ENCODE measurements around the gene SLC66A3.

- TF ChIP-seq CTCF (IDR thresholded peaks at IDR 0.05; ENCODE audit: insufficient read depth, low read depth, low read length) (no peak), EZH2 (IDR thresholded peaks at IDR 0.05; ENCODE audit: insufficient read depth, low read length) (no peak)
Measured at GRCh38 chr2:11214770-11215169, 59.5 kb downstream of the SLC66A3 start.

Data from astrocyte (in vitro differentiated cells and primary cell).